Measurements from ENCODE around the gene ANKRD11. TPM values are rescaled to one million over a fixed set of nuclear protein-coding genes. Genes with fewer than 3 reads are reported as not detected.

Gene ANKRD11
- polyA plus RNA-seq, 3 donors: 3.2 to 62.4 (median 5.4) TPM

DNA sequence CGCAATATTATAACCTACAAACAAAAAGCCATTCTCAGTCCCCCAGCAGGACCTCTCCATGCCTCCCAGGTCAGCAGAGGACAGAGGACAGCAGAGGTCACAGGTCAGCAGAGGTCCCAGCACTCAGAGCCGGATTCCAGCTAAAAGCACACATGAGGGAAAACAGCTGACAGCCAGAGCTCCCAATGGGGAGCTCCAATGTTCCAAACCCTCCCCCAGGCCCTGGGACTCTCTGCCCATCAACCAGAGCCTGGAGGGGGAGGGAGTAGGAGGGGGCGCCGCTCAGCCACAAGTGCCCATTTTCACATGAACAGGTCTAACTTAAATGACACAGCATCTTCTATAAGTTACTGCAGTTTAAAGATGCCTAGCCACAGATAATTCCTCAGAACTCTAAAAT is 77.5 kb downstream of the ANKRD11 start:
- Histone ChIP-seq H2AFZ (ENCODE audit: insufficient read depth, low read depth, low read length, poor library complexity, severe bottlenecking) (no peak overlapping the region), H3K36me3 (replicated peaks in 1 of 2; ENCODE audit: control insufficient read depth in 1 of 2, insufficient read depth in 2 of 2, low read length in 2 of 2) (peaks cover 5 to 36% of the 10 kb centered on the region in 2 donors), H3K27me3 (ENCODE audit: control insufficient read depth in 2 of 2, insufficient read depth in 2 of 2, low read length in 2 of 2) (no peaks in the 10 kb centered on the region), H4K20me1 (ENCODE audit: insufficient read depth, low read length) (peaks cover 100% of the 10 kb centered on the region), H3K4me3 (replicated peaks in 1 of 3; ENCODE audit: low read depth in 2 of 3, low read length in 3 of 3) (no peak overlapping the region), H3K9ac (ENCODE audit: insufficient read depth, low read length, poor library complexity, severe bottlenecking) (no peak overlapping the region), H3K4me1 (ENCODE audit: control insufficient read depth in 1 of 2, insufficient read depth in 2 of 2, low read length in 2 of 2) (peaks cover 28 to 42% of the 10 kb centered on the region in 2 donors), H3K9me3 (replicated peaks in 1 of 2; ENCODE audit: control insufficient read depth in 1 of 2, insufficient read depth in 1 of 2, low read length in 2 of 2) (no peaks in the 10 kb centered on the region), H3K27ac (ENCODE audit: low read depth in 1 of 2, low read length in 2 of 2) (peak overlapping the region in 1 of 2 donors; percentile 41), H3K4me2 (replicated peaks; ENCODE audit: extremely low read depth, low read length, poor library complexity, severe bottlenecking) (no peak overlapping the region), H3K79me2 (ENCODE audit: insufficient read depth, low read length) (peaks cover 100% of the 10 kb centered on the region)
- peak overlapping the region in 2 of 7 donors; percentile 42 to 74 for H3K27ac Mint-ChIP-seq
- intact Hi-C loops (cut with micrococcal nuclease): no loop called here
- TF ChIP-seq, protein P1, sequence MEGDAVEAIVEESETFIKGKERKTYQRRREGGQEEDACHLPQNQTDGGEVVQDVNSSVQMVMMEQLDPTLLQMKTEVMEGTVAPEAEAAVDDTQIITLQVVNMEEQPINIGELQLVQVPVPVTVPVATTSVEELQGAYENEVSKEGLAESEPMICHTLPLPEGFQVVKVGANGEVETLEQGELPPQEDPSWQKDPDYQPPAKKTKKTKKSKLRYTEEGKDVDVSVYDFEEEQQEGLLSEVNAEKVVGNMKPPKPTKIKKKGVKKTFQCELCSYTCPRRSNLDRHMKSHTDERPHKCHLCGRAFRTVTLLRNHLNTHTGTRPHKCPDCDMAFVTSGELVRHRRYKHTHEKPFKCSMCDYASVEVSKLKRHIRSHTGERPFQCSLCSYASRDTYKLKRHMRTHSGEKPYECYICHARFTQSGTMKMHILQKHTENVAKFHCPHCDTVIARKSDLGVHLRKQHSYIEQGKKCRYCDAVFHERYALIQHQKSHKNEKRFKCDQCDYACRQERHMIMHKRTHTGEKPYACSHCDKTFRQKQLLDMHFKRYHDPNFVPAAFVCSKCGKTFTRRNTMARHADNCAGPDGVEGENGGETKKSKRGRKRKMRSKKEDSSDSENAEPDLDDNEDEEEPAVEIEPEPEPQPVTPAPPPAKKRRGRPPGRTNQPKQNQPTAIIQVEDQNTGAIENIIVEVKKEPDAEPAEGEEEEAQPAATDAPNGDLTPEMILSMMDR (IDR thresholded peaks at IDR 0.05): no peak
- H3K4me3 Mint-ChIP-seq: no peak overlapping the region
- H3K4me1 Mint-ChIP-seq: peaks cover 51% of the 10 kb centered on the region
- DNase-seq: no peak
- H3K9me3 Mint-ChIP-seq: no peaks in the 10 kb centered on the region
- peaks cover 21 to 22% of the 10 kb centered on the region in 2 donors for H3K36me3 Mint-ChIP-seq
- no peaks in the 10 kb centered on the region for H3K27me3 Mint-ChIP-seq (ENCODE audit: low read depth in 3 of 3)
- WGBS (ENCODE audit: insufficient coverage): 83% methylated on average over 1 of the region's 4 CpGs

DNA sequence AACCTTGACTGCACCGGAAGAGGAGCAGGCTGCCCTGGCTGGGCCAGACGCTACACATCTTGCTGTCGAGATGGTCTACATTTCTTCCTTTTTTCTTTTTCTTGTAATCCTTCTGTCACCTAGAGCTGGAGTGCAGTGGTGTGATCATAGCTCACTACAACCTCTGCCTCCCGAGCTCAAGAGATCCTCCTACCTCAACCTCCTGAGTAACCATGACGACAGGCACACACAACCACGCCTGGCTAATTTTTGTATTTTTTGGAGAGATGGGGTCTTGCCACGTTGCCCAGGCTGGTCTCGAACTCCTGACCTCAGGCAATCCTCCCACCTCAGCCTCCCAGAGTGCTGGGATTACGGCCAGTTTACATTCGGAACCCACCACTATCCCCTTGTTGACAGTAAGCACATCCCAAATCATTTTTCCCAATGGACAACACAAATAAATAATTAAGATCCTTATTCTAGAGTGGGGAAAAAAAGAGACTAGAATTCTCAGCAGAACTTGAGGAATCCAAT is 79.0 kb downstream of the ANKRD11 start:
- Histone ChIP-seq H3K27ac (ENCODE audit: low read depth in 1 of 2, low read length in 2 of 2) (peak overlapping the region; percentile 9 to 61), H3K79me2 (ENCODE audit: insufficient read depth, low read length) (peaks cover 100% of the 10 kb centered on the region), H3K9ac (ENCODE audit: insufficient read depth, low read length, poor library complexity, severe bottlenecking) (no peak overlapping the region), H2AFZ (ENCODE audit: insufficient read depth, low read depth, low read length, poor library complexity, severe bottlenecking) (no peak overlapping the region), H3K9me3 (replicated peaks in 1 of 2; ENCODE audit: control insufficient read depth in 1 of 2, insufficient read depth in 1 of 2, low read length in 2 of 2) (no peaks in the 10 kb centered on the region), H3K27me3 (ENCODE audit: control insufficient read depth in 2 of 2, insufficient read depth in 2 of 2, low read length in 2 of 2) (no peaks in the 10 kb centered on the region), H3K4me3 (replicated peaks in 1 of 3; ENCODE audit: low read depth in 2 of 3, low read length in 3 of 3) (no peak overlapping the region), H3K36me3 (replicated peaks in 1 of 2; ENCODE audit: control insufficient read depth in 1 of 2, insufficient read depth in 2 of 2, low read length in 2 of 2) (peaks cover 0 to 21% of the 10 kb centered on the region in 2 donors), H3K4me1 (ENCODE audit: control insufficient read depth in 1 of 2, insufficient read depth in 2 of 2, low read length in 2 of 2) (peaks cover 39 to 54% of the 10 kb centered on the region in 2 donors), H3K4me2 (replicated peaks; ENCODE audit: extremely low read depth, low read length, poor library complexity, severe bottlenecking) (no peak overlapping the region), H4K20me1 (ENCODE audit: insufficient read depth, low read length) (peaks cover 100% of the 10 kb centered on the region)
- TF ChIP-seq, protein P1 (IDR thresholded peaks at IDR 0.05): no peak
- H3K4me3 Mint-ChIP-seq: no peak overlapping the region
- H3K9me3 Mint-ChIP-seq: peaks cover 0 to 3% (median 0%) of the 10 kb centered on the region in 7 donors
- WGBS (ENCODE audit: insufficient coverage): 80% methylated on average over 2 of the region's 10 CpGs
- H3K4me1 Mint-ChIP-seq: peaks cover 66% of the 10 kb centered on the region
- H3K36me3 Mint-ChIP-seq: peaks cover 9 to 14% of the 10 kb centered on the region in 2 donors
- H3K27me3 Mint-ChIP-seq (ENCODE audit: low read depth in 3 of 3): no peaks in the 10 kb centered on the region
- no peak for DNase-seq
- intact Hi-C loops (cut with micrococcal nuclease): no loop called here
- peak overlapping the region in 6 of 7 donors; percentile 33 to 84 (median 77) for H3K27ac Mint-ChIP-seq

Data from CD14-positive monocyte (primary cell).